ENCODE measurements around the gene FAM13C.

- no peak for TF ChIP-seq CTCF (IDR thresholded peaks at IDR 0.05)
- TF ChIP-seq POLR2A (IDR thresholded peaks at IDR 0.05), result no peak
These were observed 21.1 kb upstream of the FAM13C start for GRCh38 chr10:59383436-59383835.

Measured in Peyer's patch (tissue), 4 donors.